ENCODE measurements around the gene EFEMP1.

GRCh38 chr2:55912926-55913325 is 10.7 kb downstream of the EFEMP1 start:
- no peak for TF ChIP-seq POLR2A (IDR thresholded peaks at IDR 0.05)
- TF ChIP-seq CTCF (IDR thresholded peaks at IDR 0.05), result no peak
- no peak for TF ChIP-seq POLR2AphosphoS5 (IDR thresholded peaks at IDR 0.05)

All from prostate gland (tissue), 2 donors.